HG03520 (cell line): ENCODE results near the gene RARB.

Experiments
- ATAC-seq: cut with Tn5 transposase; IDR thresholded peaks from one replicate; pipeline ENCODE4 v1.9.1; 2021; ENCODE audit warnings: mild to moderate bottlenecking, moderate library complexity; ENCODE audit not compliant: unreplicated experiment

The RARB gene

GRCh38 chr3:25447285-25447684 is 19.2 kb downstream of the RARB start:
- ATAC-seq = no peak

- ATAC-seq = no peak
Measured at GRCh38 chr3:25447925-25448324, 19.9 kb downstream of the RARB start.

GRCh38 chr3:25448750-25449692 is 21.0 kb downstream of the RARB start:
- ATAC-seq = no peak

GRCh38 chr3:25449857-25450256 is 21.8 kb downstream of the RARB start:
- ATAC-seq = no peak

DNA sequence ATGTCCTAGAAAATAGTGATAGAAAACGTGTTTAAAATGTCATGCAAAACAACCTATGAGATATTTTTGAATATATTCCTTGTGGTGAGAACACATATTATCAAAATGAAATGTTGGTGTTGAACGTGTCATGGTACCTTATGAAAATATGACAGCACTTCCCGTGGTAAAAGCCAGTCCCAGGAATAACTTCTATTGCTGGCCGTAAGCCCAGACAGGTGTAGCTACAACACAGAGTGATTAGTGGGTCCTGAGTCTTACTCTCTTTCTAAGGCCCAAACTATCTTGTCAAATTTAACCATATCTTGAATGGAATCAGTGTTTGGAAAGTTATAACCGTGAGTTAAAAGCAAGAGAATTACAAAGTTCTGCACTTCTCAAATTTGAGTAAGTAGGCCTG is 24.1 kb downstream of the RARB start:
- ATAC-seq = no peak

DNA sequence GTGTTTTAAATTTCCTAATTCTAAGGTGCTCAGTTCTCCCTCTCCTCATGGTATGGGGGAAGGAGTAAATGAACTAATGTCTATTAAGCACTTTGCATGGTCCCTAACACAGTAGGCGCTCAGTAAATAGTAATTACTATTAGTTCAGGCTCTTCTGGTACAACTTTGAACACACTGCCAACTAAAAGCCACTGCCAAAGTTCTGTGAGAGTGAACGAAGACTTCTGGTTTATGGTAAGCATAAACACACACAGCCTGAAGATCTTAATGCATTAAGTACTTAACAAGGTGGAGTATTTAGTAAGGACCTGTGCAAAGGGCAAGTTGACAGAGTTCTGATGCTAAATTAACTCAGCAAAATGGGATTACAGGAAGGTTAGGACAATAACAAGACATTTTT is 24.7 kb downstream of the RARB start:
- no peak for ATAC-seq

DNA sequence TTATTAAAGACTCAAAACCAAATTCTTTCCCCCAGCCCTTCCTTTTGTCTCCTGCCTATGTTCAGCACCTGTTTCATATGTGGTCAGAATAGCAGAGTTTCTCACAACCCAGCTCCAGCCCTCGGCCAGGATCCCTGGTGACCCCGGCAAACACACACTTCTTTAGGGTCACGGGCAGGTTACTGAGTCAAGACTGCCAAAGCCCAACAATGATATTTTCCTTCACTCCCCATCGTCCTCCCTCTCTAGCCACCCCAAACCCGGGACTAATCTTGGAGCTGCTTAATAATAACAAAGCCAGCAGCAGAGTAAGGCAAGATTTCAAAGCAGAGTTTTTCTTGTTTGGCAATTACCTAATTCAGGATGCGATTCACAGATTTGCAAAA is 25.5 kb downstream of the RARB start:
- ATAC-seq = no peak

- no peak for ATAC-seq
Measured at GRCh38 chr3:25454005-25454927, 26.2 kb downstream of the RARB start.

DNA sequence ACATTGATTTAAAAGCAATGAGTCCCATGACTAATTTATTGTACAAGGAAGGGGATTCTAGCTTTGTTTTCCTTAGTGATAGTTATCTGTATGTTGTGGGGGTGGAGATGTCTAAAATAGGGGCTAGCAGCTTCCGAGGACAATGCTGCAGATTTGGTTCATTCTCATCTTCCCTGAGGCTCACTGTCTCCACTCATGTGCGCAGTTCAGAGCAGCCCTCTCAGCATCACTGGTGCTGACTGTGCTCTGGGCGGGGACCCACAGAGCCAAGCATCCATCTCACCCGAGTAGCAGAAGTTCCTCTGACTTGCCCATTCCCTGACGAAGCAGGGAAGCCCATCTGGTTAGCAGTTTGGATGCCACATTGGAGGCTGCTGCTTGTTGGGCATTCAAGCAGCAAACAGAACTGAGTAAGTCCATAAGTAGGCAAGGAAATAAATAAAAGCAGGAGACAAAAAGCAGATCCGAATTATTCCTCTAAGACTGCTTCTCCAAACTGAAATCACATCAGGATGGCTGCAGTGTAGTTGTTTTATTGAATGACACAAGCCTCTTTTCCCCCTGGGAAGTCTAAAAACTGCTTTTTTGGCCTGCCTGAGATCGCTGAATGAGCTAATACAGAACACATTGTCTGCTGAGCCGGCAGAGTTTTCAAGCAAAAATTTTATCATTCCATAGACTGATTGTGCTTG is 27.5 kb downstream of the RARB start:
- ATAC-seq = no peak

DNA sequence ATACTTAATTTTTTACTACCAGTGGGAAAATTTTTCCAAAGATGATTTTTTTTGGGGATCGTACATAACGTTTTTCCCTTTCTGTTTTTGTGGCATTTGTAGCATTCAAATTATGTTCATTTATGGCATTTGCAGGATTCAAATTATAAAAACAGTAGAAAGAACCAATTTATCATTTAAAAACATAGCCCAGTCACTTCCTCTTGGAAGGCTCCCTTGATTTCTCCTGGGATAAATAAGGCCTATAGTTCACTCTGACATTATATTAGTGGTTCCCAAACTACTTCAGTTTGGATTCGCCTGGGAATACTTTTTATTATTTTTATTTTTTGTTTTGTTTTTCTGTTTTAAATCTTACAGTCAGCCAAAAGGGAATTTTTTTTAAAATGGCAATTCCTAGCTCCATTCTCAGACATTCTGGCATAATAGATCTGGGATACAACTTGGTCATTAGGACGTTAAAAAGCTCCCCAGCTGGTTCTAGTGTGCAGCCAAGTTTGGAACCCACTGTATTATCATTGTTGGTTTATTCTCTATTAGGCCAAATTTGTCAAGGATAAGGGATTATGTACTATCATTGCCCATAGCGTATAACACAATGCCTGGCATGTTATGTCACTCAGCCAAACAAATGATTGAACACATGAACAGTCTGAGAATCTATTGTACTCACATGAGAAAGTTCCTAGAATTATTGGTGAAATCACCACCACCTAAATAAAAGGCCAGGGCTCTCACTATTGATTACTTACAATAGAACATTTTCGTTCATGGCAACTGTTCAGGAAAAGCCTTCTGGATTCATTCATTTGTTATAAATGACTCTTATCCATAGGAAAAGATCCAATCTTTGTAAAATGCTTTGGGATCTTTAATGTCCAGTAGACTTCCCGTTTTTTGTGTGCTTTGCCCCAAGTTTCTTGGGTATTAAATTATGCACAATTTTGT is 28.9 kb downstream of the RARB start:
- ATAC-seq = no peak

DNA sequence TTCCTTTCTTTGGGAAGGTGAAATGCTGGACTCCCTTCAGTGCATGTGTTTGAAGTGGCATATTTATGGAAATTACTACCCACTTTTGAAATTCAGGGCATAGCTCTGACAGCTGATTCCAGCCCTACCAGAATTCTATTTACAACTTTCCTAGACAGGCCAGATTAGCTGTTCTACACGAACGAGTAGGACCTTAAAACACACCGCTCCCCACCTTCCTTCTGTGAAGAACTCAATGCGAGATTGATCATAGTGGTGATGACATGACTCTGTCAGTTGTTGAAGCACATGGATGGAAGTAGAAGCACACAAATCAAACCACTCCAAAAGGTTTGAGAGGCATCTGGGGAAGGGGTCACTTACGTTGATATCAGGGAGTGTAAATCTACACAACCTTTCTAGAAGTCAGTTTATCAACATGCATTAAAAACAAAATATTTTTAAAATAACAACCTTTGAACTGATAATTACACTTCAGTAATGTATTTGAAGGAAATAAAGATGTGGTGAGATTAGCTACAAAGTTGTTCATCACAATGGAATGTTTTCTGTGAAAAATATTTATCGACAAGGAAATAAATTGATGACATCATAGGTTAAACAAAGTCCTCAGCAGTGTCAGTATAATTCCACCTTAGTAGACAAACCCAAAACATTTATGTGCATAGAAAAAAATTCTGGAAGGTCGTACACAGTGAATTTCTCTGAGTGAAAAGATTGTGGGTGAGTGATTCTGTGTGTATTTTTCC is 29.8 kb downstream of the RARB start:
- no peak for ATAC-seq

GRCh38 chr3:25458420-25458814 is 30.4 kb downstream of the RARB start:
- no peak for ATAC-seq

- peak; percentile 98 for ATAC-seq
Measured at GRCh38 chr3:25460751-25461150, 32.7 kb downstream of the RARB start.

GRCh38 chr3:25461946-25462345 is 33.9 kb downstream of the RARB start:
- ATAC-seq = no peak

- no peak for ATAC-seq
Measured at GRCh38 chr3:25462495-25462894, 34.4 kb downstream of the RARB start.

- ATAC-seq = no peak
Measured at GRCh38 chr3:25463836-25464418, 35.9 kb downstream of the RARB start.

DNA sequence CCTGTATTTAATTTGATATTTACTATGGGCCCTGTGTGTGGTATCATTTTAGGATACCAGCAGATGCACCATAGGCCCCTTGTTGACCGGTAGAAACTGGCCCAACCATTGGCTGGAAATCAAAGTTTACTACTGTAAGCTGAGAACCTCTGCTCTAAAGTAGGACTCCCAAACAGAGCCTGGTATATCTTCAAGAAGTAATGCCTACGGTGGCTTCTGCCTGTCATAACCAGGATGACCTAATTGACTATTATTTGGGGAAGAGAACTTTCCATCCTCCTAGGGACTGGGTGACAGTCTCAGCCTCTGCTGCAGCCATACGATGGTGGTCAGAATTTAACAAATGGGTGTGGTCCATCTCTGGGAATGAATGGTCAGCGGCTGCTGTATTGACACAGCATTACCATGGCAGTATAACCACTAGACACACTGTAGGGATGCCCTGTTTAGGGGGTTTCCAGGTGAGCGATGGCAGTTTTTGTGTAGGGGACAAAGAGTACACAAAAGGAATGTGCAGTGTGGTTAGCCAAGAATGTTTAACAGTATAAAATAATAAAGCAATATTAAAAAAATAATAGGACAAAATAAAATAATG is 37.3 kb downstream of the RARB start:
- no peak for ATAC-seq

DNA sequence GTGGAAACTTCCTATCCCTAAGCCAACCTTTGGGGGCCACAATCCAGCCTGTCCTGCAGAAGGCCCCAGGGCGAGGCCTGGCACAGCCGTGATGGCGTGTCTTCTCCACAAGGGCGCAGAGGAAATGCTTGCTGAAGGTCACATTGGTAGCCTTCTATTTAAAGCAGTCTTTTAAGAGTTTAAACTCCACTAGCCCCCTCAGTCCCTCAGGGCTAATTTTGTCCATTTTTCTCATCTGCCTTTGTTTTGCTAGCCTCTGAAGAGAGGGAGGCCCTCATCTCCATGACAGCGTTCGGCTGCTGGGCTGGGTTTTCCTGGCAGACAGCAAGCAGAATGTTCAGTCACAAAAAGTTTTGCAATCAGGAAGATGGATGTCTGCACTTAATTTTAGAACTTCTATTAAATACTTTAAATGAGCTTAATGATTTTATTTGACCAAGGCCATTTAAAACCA is 40.8 kb downstream of the RARB start:
- ATAC-seq = no peak

- ATAC-seq = no peak
Measured at GRCh38 chr3:25469558-25469957, 41.5 kb downstream of the RARB start.
